T-helper 2 cell treated with Interferon-gamma antibody and Interleukin-4, amounts not matched to agents 100 ng/mL and 5 ng/mL, for 36 hours (primary cell): ENCODE measurements around the gene PAK6. TPM values are rescaled to one million over a fixed set of nuclear protein-coding genes. Genes with fewer than 3 reads are reported as not detected.

ENCODE experiments used
- intact Hi-C: fragments of 100-400 bp; cut with micrococcal nuclease; formaldehyde crosslinking; loops from one replicate; pipeline ENCODE4 v1.15.1; 2023
- total RNA-seq: library from RNA; stranded (reverse); gene quantifications from 2 replicates; pipeline ENCODE4 v1.2.3, GENCODE V29; 2022

PAK6 gene
- total RNA-seq, 1 donor from 2014 or later = 0.43 TPM

DNA sequence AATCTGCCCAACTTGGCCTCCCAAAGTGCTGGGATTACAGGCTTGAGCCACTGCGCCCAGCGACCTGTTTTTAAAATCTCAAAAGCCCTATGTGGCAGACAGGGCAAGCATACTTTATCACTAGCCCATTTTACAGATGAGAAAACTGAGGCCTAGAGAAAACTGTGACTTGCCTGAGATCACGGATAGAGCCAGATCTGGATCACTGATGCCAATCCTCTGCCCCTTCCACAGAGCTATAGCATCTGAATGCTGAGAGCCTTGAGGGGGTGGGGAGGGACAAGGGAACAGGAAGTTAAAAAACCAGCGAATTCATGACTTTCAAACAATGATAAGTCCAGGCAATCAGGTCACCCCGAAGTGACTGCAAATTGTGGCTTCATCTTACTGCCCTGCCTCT, 36.7 kb downstream of the PAK6 start:
- intact Hi-C loops = loop anchor here (2.0 to 10.0 kb wide), 2 partner anchors 493 to 591 kb away; partner anchors contain the start of gene FSIP1

DNA sequence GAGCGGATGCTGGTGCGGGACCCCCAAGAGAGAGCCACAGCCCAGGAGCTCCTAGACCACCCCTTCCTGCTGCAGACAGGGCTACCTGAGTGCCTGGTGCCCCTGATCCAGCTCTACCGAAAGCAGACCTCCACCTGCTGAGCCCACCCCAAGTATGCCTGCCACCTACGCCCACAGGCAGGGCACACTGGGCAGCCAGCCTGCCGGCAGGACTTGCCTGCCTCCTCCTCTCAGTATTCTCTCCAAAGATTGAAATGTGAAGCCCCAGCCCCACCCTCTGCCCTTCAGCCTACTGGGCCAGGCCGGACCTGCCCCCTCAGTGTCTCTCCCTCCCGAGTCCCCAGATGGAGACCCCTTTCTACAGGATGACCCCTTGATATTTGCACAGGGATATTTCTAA, 37.1 kb downstream of the PAK6 start:
- intact Hi-C loops = loop anchor here (2.0 to 10.0 kb wide), 2 partner anchors 493 to 591 kb away; partner anchors contain the start of gene FSIP1

DNA sequence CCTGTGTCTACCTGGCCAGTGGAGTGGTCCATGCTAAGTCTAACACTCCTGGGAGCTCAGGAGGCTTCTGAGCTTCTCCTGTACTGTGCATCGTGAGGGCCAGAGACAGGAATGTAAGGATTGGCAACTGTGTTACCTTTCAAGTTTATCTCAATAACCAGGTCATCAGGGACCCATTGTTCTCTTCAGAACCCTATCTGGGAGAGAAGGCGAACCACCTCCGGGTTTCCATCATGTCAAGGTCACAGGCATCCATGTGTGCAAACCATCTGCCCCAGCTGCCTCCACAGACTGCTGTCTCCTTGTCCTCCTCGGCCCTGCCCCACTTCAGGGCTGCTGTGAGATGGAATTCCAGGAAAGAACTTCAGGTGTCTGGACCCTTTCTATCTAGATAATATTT, 38.1 kb downstream of the PAK6 start:
- intact Hi-C loops = loop anchor here (10.0 kb wide), 1 partner anchor 592 kb away; no protein-coding TSS in a partner anchor

DNA sequence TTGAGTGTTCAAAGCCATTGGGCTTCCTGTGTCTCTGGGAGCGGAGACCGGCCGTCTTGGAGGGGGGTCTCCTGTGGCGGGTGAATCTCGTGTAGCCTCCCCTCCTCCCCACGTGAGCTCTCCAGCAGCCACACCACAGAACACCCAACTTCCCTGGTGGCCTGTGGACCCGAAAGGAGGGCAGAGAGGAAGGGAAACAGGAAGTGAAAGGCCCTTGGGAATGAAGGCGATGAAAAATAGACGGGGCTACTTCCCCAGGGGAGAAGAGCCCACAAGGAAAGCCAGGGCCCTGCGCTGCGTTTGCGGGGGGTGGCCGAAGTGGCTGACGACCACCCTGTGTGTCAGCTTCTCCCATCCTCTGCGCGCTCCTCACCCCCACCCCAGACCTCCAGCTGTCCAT, 38.6 kb downstream of the PAK6 start:
- intact Hi-C loops = loop anchor here (10.0 kb wide), 1 partner anchor 593 kb away; no protein-coding TSS in a partner anchor

DNA sequence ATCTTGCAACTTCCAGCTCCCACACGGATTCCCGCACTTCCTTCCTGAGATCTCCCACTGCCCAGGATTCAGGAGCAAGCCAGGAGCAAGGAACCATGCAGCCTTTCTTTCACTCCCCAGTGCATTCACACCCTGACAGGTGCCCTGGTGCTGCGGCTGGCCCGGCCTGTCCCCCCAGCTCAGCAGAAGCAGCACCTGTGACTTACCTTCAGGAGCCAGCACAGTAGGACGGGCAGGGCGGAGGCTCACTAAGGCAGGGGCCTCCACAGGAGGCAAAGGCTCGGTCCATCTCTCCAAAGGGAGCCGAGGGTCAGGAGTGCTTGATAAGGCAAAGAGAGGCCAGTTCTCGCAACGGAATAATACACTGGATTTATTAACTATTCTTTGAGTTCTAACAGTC, 39.2 kb downstream of the PAK6 start:
- intact Hi-C loops = loop anchor here (10.0 kb wide), 1 partner anchor 593 kb away; no protein-coding TSS in a partner anchor

DNA sequence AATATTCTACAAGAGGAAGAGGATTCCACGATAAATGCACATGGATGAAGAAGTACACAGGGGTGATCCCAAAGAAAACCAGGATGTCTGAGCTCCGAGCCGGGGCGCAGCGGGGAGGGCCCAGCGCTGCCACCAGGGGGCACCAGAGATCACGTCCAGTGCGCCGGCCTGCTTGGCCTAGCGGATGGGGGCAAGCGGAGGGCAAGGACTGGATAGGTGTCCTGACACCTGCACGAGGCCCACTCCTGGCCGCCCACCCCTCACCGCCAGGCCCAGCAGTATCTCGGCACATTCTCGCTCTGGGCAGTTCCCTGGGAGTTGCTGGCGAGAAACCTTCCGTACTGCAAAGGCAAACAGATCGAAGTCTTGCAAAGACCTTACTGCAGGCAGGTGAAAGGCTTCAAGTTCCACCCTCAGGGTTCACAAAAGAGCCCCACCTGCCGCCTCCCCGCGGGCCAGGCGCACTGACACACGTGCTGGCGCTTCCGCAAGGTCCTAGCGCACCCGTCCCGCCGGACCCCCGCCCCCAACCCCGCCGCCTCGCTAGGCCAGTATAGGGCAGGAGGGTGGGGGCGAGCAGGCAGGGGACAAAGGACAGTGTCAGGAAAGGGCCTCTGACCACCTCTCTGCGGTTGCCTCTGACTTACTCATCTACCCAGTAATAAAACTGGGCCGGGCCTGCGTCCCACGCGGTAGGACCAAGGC, 40.7 kb downstream of the PAK6 start:
- intact Hi-C loops = loop anchor here (1.0 to 10.0 kb wide), 4 partner anchors 31 to 595 kb away; no protein-coding TSS in a partner anchor

DNA sequence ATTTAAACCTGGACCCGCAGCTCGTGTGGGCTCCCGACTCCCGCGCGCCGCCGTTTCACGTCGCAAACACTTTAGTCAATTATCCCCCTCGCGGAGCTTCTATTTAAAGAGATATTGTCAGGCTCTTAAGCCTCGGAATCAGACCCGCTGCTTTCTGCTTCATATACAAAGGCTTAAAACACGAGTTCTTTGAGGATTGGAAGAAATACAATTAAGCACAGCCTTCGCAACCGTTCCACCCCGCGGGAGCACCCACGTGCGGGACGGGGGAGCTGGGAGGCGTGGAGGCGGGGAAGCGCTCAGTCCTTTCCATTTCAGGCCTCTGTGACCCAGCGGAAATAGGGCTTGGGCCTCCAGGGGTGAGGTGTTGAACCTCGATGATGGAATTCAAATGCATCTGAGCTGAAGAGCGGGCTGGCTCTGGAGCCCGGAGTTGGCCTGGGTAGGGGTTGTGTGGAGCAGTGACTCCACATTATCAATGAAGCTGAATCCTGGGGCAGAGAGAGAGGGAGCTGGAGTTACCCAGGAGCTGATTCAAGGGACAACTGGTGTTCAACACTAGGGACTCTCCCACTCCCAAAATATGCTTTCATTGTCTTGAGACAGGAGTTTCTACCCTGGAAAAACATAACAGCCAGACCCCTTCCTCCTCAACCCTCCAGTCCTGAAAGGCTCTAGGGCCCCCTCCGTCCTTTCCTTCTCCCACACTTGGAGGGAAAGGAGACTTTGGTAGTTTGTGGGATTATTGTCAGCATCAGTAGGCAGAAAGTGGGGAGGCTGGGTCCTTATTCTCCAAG, 41.6 kb downstream of the PAK6 start:
- intact Hi-C loops = loop anchor here (5.0 kb wide), 1 partner anchor 142 kb away; no protein-coding TSS in a partner anchor

DNA sequence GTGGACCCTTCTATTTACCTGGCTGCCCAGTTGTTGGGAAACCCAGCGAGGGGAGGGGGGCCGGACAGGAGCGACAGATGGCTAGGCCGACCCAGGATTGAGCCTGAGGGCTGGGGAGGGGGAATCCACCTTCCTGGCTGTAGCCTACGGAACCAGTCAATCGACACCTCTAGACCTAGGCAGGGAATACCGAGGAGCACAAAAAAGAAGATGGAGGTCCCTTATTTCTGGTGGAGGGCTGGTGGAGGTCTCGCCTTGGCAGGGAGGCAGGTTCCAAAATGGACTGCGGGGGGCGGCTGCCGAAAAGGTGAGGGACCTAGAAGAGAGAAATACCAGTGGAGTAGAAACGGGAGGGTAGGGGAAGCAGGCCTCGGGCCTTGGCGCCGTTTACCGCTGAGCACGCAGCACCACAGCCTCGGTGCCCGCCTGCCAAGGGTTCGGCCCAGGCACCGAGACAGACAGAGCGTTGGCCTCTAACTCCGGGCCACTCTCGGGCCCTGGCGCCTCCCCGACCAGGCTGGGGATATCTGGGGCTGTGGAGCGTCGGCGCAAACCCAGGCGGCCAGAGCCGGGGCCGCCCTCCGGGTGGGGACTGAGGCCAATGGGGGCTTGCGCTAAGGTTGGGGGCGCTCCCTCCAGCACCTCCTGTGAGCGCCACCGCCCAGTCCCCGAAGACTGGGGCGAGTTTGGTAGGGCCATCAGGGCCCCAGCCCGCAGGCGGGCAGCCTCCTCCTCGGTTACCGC, 42.4 kb downstream of the PAK6 start:
- intact Hi-C loops = loop anchor here (5.0 kb wide), 1 partner anchor 141 kb away; no protein-coding TSS in a partner anchor

DNA sequence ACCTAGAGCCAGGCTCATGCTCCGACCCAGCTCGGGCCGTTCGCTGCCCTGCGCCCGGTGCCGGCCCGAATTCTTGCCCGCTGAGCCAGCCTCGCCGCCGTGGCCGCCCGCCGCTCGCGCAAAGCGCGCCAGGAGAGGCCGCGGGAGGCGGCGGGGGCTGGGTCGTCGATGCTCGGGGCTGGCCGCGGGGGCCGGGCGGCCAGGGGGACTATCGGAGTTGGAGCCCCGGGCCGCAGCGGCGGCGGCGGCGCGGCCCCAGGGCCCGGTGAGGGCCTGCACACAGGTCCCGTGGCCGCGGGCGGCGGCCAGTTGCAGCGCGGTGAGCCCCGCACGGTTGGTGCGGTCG, 42.9 kb downstream of the PAK6 start:
- intact Hi-C loops = loop anchor here (1.0 to 5.0 kb wide), 2 partner anchors 26 to 141 kb away; partner anchors contain the start of gene PLCB2

DNA sequence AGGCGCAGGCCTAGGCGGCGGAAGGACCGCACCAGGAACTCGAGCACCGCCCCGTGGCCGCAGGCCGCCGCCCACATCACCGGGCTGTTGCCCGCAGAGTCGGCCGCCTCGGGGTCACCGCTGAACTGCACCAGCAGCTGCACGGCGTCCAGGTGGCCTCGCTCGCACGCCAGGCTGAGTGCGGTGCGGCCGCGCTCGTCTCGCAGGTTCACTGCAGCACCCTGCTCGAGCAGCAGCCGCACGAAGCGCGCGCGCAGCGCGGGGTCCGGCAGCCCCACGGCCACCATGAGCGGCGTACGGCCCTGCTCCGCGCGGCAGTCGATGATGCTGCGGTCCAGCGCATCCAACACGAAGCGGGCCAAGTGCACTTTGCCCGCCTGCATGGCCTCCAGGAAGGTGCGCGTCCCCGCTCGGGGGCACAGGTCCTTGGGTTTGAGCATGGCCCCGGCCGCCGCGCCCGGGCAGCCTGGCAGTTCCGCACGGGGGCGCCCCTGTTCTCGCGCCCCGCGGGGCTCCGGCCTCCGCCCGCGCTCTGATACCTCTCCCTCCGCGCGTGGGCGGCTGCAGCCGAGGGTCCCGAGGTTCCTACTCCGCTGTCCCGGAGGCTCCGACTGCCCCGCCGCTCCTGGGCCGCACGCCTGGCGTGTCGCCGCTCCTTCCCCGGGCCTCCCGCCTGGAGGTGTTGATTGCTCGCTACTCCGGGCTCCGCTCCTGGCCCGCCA, 43.4 kb downstream of the PAK6 start:
- intact Hi-C loops = loop anchor here (1.0 to 5.0 kb wide), 2 partner anchors 25 to 140 kb away; partner anchors contain the start of gene PLCB2

DNA sequence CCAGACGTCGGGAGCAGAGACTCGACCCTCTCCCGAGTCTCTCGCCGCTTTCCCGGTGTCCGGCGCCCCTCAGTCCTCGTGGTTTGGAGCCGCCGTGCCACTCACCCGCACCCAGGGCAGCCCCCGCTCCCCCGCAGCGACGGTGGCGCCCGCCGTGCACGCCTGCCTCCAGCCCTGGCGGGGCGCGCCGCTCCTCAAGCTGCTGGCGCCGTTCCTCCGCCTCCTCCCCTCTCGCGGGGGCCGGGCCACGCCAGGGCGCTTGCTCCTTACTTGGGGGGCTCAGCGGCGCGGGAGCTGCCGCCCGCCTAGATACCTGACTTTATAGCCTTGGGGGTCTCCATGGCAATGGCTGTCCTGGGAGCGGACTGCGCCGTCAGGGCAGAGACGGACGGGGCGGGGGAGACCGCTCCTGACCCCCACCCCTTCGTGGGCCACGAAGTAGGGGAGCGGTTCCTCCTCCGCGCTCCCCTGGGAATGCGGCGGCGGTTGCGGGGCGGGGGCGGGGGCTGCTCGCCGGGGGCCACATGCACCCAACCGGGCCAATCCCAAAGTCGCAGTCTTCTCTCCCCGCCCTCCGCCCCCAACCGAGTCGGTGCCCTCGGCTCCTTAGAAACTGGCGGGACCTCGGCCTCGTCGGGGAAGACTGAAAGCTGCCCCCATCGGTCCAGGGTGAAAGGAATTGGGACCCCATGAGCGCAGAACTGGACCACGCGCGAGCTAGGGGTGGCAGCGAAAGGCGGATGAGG, 44.2 kb downstream of the PAK6 start, which contains the start of gene ANKRD63:
TSS of gene ANKRD63 (minus strand) at position 196 of the 746 bp plus-strand sequence. CDS start 478 bp downstream, outside the sequence.
- intact Hi-C loops = loop anchor here (1.0 to 5.0 kb wide), 2 partner anchors 24 to 139 kb away; partner anchors contain the start of gene PLCB2

DNA sequence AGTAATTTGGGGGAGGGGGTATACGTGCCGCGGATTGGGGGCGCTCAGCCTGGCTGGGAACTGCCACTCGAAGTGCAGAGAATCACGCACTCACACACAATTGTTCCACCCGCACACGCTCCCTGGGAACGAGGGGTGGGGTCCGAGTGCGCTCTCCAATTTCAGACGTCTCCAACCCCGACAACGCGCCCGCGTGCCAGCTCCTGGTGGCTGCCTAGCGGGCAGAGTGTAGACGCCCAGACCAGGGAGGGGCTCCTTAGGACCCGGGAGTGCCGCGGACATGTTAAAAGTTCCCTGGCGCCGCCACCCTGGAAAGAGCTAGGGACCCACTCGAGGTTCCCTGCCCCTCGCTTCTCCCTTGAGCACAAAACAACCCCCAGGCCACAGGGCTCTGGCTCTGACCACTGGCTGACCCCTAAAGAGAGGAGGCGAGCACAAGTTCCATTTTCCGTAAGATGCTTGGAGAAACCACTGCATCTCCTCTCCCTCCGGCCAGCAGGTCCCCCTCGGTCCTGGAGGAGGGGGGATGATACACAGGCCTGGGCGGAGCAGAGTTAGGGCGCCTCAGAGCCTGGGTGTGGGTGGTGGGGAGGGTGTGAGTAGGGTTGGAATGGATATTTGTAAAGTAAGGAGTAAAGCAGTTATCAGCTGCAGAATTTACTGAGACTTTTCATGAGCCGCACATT, 44.9 kb downstream of the PAK6 start:
- intact Hi-C loops = loop anchor here (5.0 kb wide), 1 partner anchor 139 kb away; no protein-coding TSS in a partner anchor

DNA sequence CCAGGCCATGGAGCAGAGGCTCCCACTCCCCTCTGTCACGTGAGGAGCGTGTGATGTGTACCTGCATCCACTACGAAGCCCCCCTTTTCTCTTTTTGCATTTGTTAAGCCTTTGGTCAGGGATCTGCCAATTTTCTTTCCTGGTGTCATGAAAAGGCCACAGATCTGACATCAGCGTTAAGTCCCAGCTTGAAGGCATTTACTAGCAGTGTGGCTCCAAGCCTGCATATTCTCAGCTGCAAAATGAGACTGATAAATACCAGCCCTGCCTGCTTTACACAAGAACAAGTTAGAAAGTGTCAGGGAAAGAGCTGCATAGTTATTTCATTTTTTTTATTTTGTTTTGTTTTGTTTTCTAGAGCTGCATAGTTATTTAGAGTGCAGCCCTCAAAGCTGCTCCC, 46.3 kb downstream of the PAK6 start:
- intact Hi-C loops = no loop called here

DNA sequence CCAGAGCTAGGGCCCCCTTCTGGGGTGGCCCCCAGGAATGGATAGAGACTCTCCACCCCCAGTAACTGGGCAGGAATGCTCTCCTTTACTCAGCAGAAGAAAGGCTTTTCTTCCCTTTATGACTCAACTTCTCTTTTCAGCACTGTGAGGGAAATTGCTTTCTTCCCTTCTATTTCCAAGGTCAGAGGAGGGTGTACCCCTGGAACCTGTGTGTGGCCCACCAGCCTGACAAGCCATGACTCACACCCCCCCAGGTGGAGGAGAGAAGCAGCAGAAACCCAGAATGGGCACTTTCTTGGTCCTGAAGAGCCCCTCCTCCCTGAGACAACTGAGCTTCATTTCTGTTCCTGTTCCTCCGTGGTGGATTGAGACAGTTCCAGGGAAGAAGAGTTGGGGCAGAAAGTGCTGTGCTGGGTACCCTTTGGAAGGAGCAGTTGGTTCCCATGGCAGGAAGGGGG, 46.7 kb downstream of the PAK6 start:
- intact Hi-C loops = no loop called here

DNA sequence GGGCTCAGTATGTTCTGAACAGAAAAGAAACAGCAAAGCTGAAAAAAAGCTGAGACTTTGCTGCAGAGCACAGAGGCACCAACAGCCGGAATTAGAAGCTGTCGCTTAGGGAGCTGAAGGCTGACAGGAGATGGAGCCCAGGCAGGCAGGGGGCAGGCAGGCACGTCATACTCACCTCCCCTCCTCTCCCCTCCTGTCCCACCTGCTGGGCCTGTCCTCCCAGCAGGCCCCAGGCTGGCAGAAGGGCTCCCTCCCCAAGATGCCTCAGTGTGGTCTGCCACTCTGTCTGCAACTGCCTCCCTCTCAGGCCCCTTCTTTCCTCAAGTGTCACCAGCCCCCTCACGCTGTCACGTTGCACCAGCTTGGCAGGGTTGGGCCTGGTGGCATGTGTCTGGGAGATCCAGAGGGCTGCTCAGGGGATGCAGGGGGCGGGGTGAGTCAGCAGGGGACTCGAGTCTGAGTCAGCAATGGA, 47.2 kb downstream of the PAK6 start:
- intact Hi-C loops = no loop called here

DNA sequence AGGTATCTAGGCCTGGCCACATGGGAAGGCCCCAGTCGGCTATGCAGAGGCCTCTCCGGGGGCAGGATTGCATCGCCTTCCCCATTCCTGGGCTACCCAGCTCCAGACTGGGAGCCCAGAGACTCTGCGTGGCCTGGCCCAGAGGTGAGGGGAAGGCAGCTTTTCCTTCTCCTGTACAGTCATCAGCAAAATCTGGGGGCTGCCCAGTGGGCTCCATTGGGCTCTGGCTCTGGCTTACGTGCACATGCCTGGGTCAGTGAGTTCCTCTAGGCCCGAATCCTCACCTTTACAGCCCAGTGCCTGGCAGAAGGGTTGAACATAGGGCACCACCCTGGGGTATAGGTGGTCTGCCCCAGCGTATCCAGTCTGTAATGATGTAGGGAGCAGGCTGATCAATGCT, 47.9 kb downstream of the PAK6 start:
- intact Hi-C loops = no loop called here

DNA sequence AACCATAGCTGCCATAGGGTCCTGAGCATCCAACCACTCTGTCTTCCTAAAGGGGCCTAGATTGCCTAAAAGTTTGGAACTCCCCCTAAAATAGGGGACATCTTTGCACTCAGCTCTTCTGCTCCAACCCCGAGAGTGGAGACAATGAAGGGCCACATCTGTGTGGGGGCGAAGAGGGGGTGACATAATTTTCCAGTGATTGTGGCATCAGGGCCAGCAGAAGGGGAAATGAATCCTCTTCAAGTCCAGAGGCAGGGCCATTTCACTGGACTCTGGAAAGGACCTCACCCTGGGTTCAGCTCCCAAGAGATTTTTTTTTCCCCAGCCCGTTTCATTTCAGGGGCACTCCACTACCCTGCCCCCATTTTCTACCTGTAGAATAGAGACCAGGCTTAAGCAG, 48.6 kb downstream of the PAK6 start:
- intact Hi-C loops = no loop called here

DNA sequence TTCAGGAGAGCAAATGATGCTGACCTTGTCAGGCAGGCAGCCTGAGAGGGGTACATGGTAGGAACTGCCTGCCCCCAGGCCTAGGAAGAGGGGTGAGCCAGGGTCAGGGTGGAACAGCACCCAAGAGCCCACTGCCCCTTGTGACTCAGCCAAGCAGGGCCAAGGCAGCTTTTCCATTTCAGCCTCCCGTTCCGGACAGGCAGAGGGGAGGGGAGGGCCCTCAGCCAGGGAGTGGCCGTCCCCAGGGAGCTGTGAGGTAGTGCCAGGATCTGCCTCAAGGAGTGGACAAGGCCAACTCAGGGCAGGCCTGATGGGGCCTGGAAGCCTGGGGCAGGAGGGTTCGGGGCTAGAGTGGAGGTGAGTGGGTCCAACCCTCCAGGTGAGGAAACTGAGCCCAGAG, 49.1 kb downstream of the PAK6 start:
- intact Hi-C loops = no loop called here
